Measurements from ENCODE around the gene GYPC. TPM values are rescaled to one million over a fixed set of nuclear protein-coding genes. Genes with fewer than 3 reads are reported as not detected.

The GYPC gene
- total RNA-seq, 1 donor from 2014 or later = 128 TPM

- H3K36me3 Mint-ChIP-seq (ENCODE audit: low read depth) = no peaks in the 10 kb centered on the region
- peaks cover 8% of the 10 kb centered on the region for H3K27me3 Mint-ChIP-seq (ENCODE audit: low read depth)
- peaks cover 3% of the 10 kb centered on the region for H3K9me3 Mint-ChIP-seq
- DNase-seq (ENCODE audit: low spot score) = no peak
- no peaks in the 10 kb centered on the region for H3K4me1 Mint-ChIP-seq (ENCODE audit: low read depth)
- H3K4me3 Mint-ChIP-seq (ENCODE audit: low read depth) = no peak overlapping the region
- no peak overlapping the region for H3K27ac Mint-ChIP-seq
- intact Hi-C loops (cut with micrococcal nuclease) = no loop called here
Measured at GRCh38 chr2:126719191-126719832, 63.4 kb downstream of the GYPC start.

GRCh38 chr2:126719833-126720351 lies 63.9 kb downstream of the GYPC start:
- Mint-ChIP-seq H3K27ac (no peak overlapping the region), H3K27me3 (ENCODE audit: low read depth) (peaks cover 8% of the 10 kb centered on the region), H3K4me3 (ENCODE audit: low read depth) (no peak overlapping the region), H3K9me3 (peaks cover 5% of the 10 kb centered on the region), H3K4me1 (ENCODE audit: low read depth) (no peaks in the 10 kb centered on the region), H3K36me3 (ENCODE audit: low read depth) (no peaks in the 10 kb centered on the region)
- intact Hi-C loops (cut with micrococcal nuclease) = no loop called here
- no peak for DNase-seq (ENCODE audit: low spot score)

- Mint-ChIP-seq H3K27me3 (ENCODE audit: low read depth) (peaks cover 12% of the 10 kb centered on the region), H3K27ac (no peak overlapping the region), H3K36me3 (ENCODE audit: low read depth) (no peaks in the 10 kb centered on the region), H3K9me3 (peaks cover 12% of the 10 kb centered on the region), H3K4me1 (ENCODE audit: low read depth) (no peaks in the 10 kb centered on the region), H3K4me3 (ENCODE audit: low read depth) (no peak overlapping the region)
- intact Hi-C loops (cut with micrococcal nuclease) = no loop called here
- DNase-seq (ENCODE audit: low spot score) = no peak
Measured at GRCh38 chr2:126720638-126721037, 64.7 kb downstream of the GYPC start.

GRCh38 chr2:126722081-126722480 lies 66.1 kb downstream of the GYPC start:
- intact Hi-C loops (cut with micrococcal nuclease) = no loop called here
- Mint-ChIP-seq H3K36me3 (ENCODE audit: low read depth) (no peaks in the 10 kb centered on the region), H3K4me1 (ENCODE audit: low read depth) (no peaks in the 10 kb centered on the region), H3K27ac (no peak overlapping the region), H3K4me3 (ENCODE audit: low read depth) (no peak overlapping the region), H3K27me3 (ENCODE audit: low read depth) (peaks cover 20% of the 10 kb centered on the region), H3K9me3 (peaks cover 18% of the 10 kb centered on the region)
- DNase-seq (ENCODE audit: low spot score) = no peak

- intact Hi-C loops (cut with micrococcal nuclease) = no loop called here
- Mint-ChIP-seq H3K9me3 (peaks cover 18% of the 10 kb centered on the region), H3K4me3 (ENCODE audit: low read depth) (no peak overlapping the region), H3K27ac (no peak overlapping the region), H3K36me3 (ENCODE audit: low read depth) (no peaks in the 10 kb centered on the region), H3K27me3 (ENCODE audit: low read depth) (peaks cover 21% of the 10 kb centered on the region), H3K4me1 (ENCODE audit: low read depth) (no peaks in the 10 kb centered on the region)
- no peak for DNase-seq (ENCODE audit: low spot score)
Measured at GRCh38 chr2:126722546-126722945, 66.6 kb downstream of the GYPC start.

- no peak for DNase-seq (ENCODE audit: low spot score)
- H3K4me3 Mint-ChIP-seq (ENCODE audit: low read depth) = no peak overlapping the region
- intact Hi-C loops (cut with micrococcal nuclease) = no loop called here
- no peaks in the 10 kb centered on the region for H3K4me1 Mint-ChIP-seq (ENCODE audit: low read depth)
- peaks cover 20% of the 10 kb centered on the region for H3K27me3 Mint-ChIP-seq (ENCODE audit: low read depth)
- no peak overlapping the region for H3K27ac Mint-ChIP-seq
- H3K36me3 Mint-ChIP-seq (ENCODE audit: low read depth) = no peaks in the 10 kb centered on the region
- H3K9me3 Mint-ChIP-seq = peaks cover 18% of the 10 kb centered on the region
Measured at GRCh38 chr2:126723281-126723815, 67.4 kb downstream of the GYPC start.

GRCh38 chr2:126725580-126725979 lies 69.6 kb downstream of the GYPC start:
- Mint-ChIP-seq H3K9me3 (peaks cover 18% of the 10 kb centered on the region), H3K4me1 (ENCODE audit: low read depth) (no peaks in the 10 kb centered on the region), H3K4me3 (ENCODE audit: low read depth) (no peak overlapping the region), H3K36me3 (ENCODE audit: low read depth) (no peaks in the 10 kb centered on the region), H3K27ac (no peak overlapping the region), H3K27me3 (ENCODE audit: low read depth) (peaks cover 20% of the 10 kb centered on the region)
- DNase-seq (ENCODE audit: low spot score) = no peak
- intact Hi-C loops (cut with micrococcal nuclease) = no loop called here

- no peak for DNase-seq (ENCODE audit: low spot score)
- no peak overlapping the region for H3K4me3 Mint-ChIP-seq (ENCODE audit: low read depth)
- no peaks in the 10 kb centered on the region for H3K4me1 Mint-ChIP-seq (ENCODE audit: low read depth)
- H3K36me3 Mint-ChIP-seq (ENCODE audit: low read depth) = no peaks in the 10 kb centered on the region
- H3K27ac Mint-ChIP-seq = no peak overlapping the region
- H3K9me3 Mint-ChIP-seq = peaks cover 14% of the 10 kb centered on the region
- peaks cover 16% of the 10 kb centered on the region for H3K27me3 Mint-ChIP-seq (ENCODE audit: low read depth)
- intact Hi-C loops (cut with micrococcal nuclease) = no loop called here
Measured at GRCh38 chr2:126729896-126730295, 73.9 kb downstream of the GYPC start.

GRCh38 chr2:126730655-126731054 lies 74.7 kb downstream of the GYPC start:
- Mint-ChIP-seq H3K27ac (no peak overlapping the region), H3K4me1 (ENCODE audit: low read depth) (no peaks in the 10 kb centered on the region), H3K9me3 (peaks cover 6% of the 10 kb centered on the region), H3K36me3 (ENCODE audit: low read depth) (no peaks in the 10 kb centered on the region), H3K4me3 (ENCODE audit: low read depth) (no peak overlapping the region), H3K27me3 (ENCODE audit: low read depth) (peaks cover 12% of the 10 kb centered on the region)
- intact Hi-C loops (cut with micrococcal nuclease) = no loop called here
- no peak for DNase-seq (ENCODE audit: low spot score)

GRCh38 chr2:126731353-126731752 lies 75.4 kb downstream of the GYPC start:
- Mint-ChIP-seq H3K9me3 (no peaks in the 10 kb centered on the region), H3K27me3 (ENCODE audit: low read depth) (peaks cover 9% of the 10 kb centered on the region), H3K36me3 (ENCODE audit: low read depth) (no peaks in the 10 kb centered on the region), H3K4me3 (ENCODE audit: low read depth) (no peak overlapping the region), H3K4me1 (ENCODE audit: low read depth) (no peaks in the 10 kb centered on the region), H3K27ac (no peak overlapping the region)
- DNase-seq (ENCODE audit: low spot score) = no peak
- intact Hi-C loops (cut with micrococcal nuclease) = no loop called here

GRCh38 chr2:126732682-126733245 lies 76.8 kb downstream of the GYPC start:
- Mint-ChIP-seq H3K27ac (no peak overlapping the region), H3K4me1 (ENCODE audit: low read depth) (no peaks in the 10 kb centered on the region), H3K9me3 (no peaks in the 10 kb centered on the region), H3K27me3 (ENCODE audit: low read depth) (peaks cover 1% of the 10 kb centered on the region), H3K36me3 (ENCODE audit: low read depth) (no peaks in the 10 kb centered on the region), H3K4me3 (ENCODE audit: low read depth) (no peak overlapping the region)
- no peak for DNase-seq (ENCODE audit: low spot score)
- intact Hi-C loops (cut with micrococcal nuclease) = no loop called here

- no peak overlapping the region for H3K27ac Mint-ChIP-seq
- no peaks in the 10 kb centered on the region for H3K9me3 Mint-ChIP-seq
- H3K4me3 Mint-ChIP-seq (ENCODE audit: low read depth) = no peak overlapping the region
- no peaks in the 10 kb centered on the region for H3K36me3 Mint-ChIP-seq (ENCODE audit: low read depth)
- H3K27me3 Mint-ChIP-seq (ENCODE audit: low read depth) = no peaks in the 10 kb centered on the region
- DNase-seq (ENCODE audit: low spot score) = no peak
- no peaks in the 10 kb centered on the region for H3K4me1 Mint-ChIP-seq (ENCODE audit: low read depth)
- intact Hi-C loops (cut with micrococcal nuclease) = no loop called here
Measured at GRCh38 chr2:126733795-126734194, 77.8 kb downstream of the GYPC start.

- peaks cover 1% of the 10 kb centered on the region for H3K27me3 Mint-ChIP-seq (ENCODE audit: low read depth)
- no peak overlapping the region for H3K27ac Mint-ChIP-seq
- intact Hi-C loops (cut with micrococcal nuclease) = no loop called here
Measured at GRCh38 chr2:126736133-126736874, 80.3 kb downstream of the GYPC start.

More at GRCh38 chr2:126736133-126736874, 80.3 kb downstream of the GYPC start:
- Mint-ChIP-seq H3K4me1 (ENCODE audit: low read depth) (no peaks in the 10 kb centered on the region), H3K4me3 (ENCODE audit: low read depth) (no peak overlapping the region), H3K9me3 (no peaks in the 10 kb centered on the region), H3K36me3 (ENCODE audit: low read depth) (no peaks in the 10 kb centered on the region)
- no peak for DNase-seq (ENCODE audit: low spot score)

Measured in activated T-helper 2 cell treated with anti-CD3 and anti-CD28 coated beads, Interferon-gamma antibody, Interleukin-2, Interleukin-4, amounts not matched to agents 10 μg/mL and 5 μg/mL and 100 μg/mL, durations not matched to agents 14 hours and 24 hours and 36 hours (primary cell).